Astrocyte (in vitro differentiated cells and primary cell): ENCODE results near the gene CHST11.

Experiments
- EZH2 ChIP-seq: IDR thresholded peaks from 2 replicates; pipeline ENCODE4 v1.6.1; 2012; ENCODE audit warnings: mild to moderate bottlenecking, low read length, inconsistent platforms; ENCODE audit not compliant: insufficient read depth
- TF ChIP-seq, protein P1 (sequence below): IDR thresholded peaks from 2 replicates; pipeline ENCODE4 v1.5.1; 2011; ENCODE audit warnings: low read depth, mild to moderate bottlenecking, inconsistent platforms, low read length, moderate library complexity; ENCODE audit not compliant: insufficient read depth

DNA sequence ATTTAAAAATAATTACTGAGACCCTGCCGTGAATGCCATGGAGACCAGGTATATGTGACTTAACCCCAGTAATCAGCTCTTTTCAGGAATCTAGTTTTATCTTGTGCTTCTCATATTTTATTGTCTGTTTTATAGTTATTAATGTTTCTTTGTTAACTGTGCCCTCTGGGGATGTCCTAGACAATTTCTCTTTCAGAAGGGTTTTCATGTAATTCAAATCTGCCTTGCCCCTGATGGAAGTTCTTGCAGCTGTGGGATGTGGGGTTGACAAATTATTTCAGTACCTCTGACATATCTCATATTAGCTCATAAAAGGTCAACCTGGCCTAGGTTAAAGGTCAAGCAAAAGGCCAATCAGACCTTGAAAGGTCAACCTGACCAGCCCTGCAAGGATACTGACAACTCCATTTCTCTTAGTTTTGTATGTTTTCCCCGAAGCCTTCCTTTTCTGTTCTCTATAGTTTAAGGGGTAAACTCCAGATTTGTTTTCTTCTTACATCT lies 319.0 kb downstream of the CHST11 start:
- TF ChIP-seq, protein P1, sequence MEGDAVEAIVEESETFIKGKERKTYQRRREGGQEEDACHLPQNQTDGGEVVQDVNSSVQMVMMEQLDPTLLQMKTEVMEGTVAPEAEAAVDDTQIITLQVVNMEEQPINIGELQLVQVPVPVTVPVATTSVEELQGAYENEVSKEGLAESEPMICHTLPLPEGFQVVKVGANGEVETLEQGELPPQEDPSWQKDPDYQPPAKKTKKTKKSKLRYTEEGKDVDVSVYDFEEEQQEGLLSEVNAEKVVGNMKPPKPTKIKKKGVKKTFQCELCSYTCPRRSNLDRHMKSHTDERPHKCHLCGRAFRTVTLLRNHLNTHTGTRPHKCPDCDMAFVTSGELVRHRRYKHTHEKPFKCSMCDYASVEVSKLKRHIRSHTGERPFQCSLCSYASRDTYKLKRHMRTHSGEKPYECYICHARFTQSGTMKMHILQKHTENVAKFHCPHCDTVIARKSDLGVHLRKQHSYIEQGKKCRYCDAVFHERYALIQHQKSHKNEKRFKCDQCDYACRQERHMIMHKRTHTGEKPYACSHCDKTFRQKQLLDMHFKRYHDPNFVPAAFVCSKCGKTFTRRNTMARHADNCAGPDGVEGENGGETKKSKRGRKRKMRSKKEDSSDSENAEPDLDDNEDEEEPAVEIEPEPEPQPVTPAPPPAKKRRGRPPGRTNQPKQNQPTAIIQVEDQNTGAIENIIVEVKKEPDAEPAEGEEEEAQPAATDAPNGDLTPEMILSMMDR = no peak
- no peak for TF ChIP-seq EZH2
